ENCODE measurements around the gene ZDHHC4. TPM values are rescaled to one million over a fixed set of nuclear protein-coding genes. Genes with fewer than 3 reads are reported as not detected.

Gene ZDHHC4
- total and polyA plus RNA-seq, 8 donors = 54.5 to 75.9 (median 71.2) TPM

DNA sequence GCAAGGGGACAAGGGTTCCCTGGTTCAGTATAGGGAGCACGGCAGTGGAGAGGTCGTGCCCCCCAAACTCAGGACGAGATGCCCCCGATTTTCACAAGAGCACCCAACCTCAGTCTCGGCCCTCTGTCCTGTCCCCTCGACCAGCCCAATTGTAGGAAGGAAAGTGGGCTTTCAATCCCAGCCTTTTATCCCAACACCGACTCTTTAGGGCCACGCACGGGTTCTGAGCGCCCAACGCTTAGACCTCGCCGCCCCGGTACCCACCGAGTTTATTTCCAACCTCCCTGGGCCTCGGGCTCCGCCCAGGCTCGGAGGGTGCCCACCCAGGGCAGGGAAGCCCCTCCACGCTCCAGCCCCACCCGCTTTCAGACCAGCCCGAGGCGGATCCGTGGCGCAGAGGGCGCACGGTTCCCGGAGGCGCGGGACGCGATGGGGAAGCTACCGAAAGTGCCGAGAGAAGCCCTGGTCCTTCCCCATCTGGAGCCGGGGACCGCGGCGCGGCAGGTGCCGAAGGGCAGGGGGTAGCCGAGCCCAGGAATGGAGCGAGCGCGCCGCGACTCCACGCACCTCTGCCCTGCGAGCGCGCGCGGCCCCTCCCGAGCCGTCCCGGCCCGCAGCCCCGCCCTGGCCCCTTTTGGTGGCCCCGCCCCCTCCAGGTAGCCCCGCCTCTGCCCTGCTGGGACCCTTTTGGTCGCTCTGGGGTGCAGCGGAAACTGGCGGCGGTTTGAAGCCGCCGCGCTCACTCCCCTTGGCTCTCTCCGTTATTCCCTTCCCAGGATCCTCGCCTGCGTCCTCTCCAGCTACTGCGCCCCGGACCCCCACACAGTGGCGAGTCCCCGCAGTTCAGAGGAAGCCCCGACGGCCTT lies 46.4 kb upstream of the ZDHHC4 start:
- H3K4me3 ChIP-seq = peak overlapping the region in 1 of 2 donors; percentile 28
- no peaks in the 10 kb centered on the region for H3K9me3 ChIP-seq
- H3K27me3 ChIP-seq = peaks cover 38 to 93% of the 10 kb centered on the region in 2 donors
- intact Hi-C loops (cut with DNase I) = no loop called here
- peak; percentile 40 for ATAC-seq
- no peak overlapping the region for H3K27ac ChIP-seq
- DNase-seq = no peak
- H3K4me1 ChIP-seq = peaks cover 5 to 22% of the 10 kb centered on the region in 2 donors
- TF ChIP-seq CTCF (IDR thresholded peaks at IDR 0.05) = no peak
- no peaks in the 10 kb centered on the region for H3K36me3 ChIP-seq

GRCh38 chr7:6531492-6532279 lies 45.6 kb upstream of the ZDHHC4 start:
- H3K9me3 ChIP-seq = no peaks in the 10 kb centered on the region
- no peak overlapping the region for H3K4me3 ChIP-seq
- DNase-seq (no peak), ATAC-seq (no peak)
- no peak overlapping the region for H3K27ac ChIP-seq
- H3K4me1 ChIP-seq = peaks cover 5 to 23% of the 10 kb centered on the region in 2 donors
- H3K36me3 ChIP-seq = no peaks in the 10 kb centered on the region
- peaks cover 40 to 93% of the 10 kb centered on the region in 2 donors for H3K27me3 ChIP-seq
- intact Hi-C loops (cut with DNase I) = no loop called here
- no peak for TF ChIP-seq CTCF (IDR thresholded peaks at IDR 0.05)

DNA sequence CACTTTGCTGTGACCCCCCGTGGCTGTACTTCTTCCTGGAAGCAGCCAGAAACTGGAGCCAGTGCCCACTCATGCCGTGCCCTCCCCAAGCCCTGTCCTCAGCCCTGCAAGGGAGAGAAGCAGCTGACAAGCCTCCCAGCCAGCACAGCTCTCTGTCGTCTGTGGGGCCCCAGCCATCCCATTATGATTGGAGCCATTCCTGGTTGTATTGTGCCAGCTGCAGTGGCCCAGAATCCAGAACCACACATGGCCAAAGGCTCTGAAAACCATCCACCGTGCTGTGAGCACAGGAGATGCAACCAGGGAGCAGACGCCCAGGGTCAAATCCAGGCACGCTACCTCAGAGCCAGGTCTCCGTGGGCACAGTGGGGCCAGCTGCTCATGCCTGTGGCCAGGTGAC lies 44.7 kb upstream of the ZDHHC4 start:
- intact Hi-C loops (cut with DNase I) = no loop called here

DNA sequence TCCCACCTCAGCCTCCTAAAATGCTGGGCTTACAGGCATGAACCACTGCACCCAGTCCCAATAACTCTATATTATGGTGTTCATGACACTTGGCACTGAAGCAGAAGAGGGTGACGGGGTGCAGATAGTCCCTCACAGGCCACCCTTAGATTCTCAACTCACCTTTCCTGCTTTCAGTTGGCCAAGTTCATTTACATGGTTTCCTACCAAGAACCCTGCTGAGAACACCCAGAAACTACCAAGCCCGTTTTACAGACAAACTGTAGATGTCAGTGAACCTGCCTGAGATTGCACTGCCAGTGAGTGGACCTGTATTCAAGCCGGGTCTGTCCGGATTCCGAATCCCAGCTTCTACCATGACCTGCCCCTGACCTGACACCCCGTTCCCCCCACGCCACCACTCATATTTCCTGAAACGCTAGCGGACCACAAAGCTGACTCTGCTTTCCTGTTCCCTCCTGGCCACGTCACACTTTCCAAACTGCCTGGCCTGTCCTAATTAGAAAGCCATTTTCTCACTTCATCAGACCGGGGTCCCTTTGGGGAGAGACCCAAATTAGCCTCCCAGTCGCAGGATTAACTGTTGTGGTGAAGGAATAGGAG lies 43.3 kb upstream of the ZDHHC4 start:
- Histone ChIP-seq H3K9me3 (no peaks in the 10 kb centered on the region), H3K36me3 (no peaks in the 10 kb centered on the region), H3K4me1 (peaks cover 5 to 20% of the 10 kb centered on the region in 2 donors), H3K4me3 (no peak overlapping the region), H3K27me3 (peaks cover 40 to 93% of the 10 kb centered on the region in 2 donors), H3K27ac (no peak overlapping the region)
- TF ChIP-seq CTCF (IDR thresholded peaks at IDR 0.05) = no peak
- no peak for ATAC-seq
- DNase-seq = no peak
- intact Hi-C loops (cut with DNase I) = no loop called here

More for the DNA sequence above, 44.7 kb upstream of the ZDHHC4 start:
- Histone ChIP-seq H3K4me1 (peaks cover 5 to 20% of the 10 kb centered on the region in 2 donors), H3K9me3 (no peaks in the 10 kb centered on the region), H3K27ac (no peak overlapping the region), H3K4me3 (no peak overlapping the region), H3K36me3 (no peaks in the 10 kb centered on the region), H3K27me3 (peaks cover 37 to 93% of the 10 kb centered on the region in 2 donors)
- DNase-seq (no peak), ATAC-seq (no peak)
- no peak for TF ChIP-seq CTCF (IDR thresholded peaks at IDR 0.05)
